ENCODE measurements around the gene WWOX.

DNA sequence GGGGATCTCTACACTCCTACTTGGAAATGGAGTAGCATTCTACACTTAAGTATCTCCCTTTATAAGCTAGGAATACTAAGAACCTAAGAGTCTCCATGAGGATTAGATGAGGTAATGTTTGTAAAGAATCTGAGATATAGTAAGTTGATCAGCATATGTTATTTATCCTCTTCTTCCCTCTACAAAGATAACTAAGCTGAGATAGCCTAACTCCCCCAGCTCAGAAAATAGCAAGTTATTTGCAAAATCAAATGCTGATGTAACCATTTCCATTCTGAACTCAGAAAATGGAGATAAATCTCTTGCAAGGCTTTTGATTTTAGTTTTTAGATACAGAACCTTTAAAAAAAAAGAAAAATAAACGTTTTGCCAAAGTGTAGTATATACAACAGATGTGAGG lies 975.1 kb downstream of the WWOX start:
- TF ChIP-seq POLR2A (IDR thresholded peaks at IDR 0.05; ENCODE audit: low read depth, low read length) (no peak), CTCF (IDR thresholded peaks at IDR 0.05; ENCODE audit: extremely low read depth in 1 of 2, insufficient read depth in 1 of 2, low read depth in 1 of 2, low read length in 2 of 2) (no peak), EZH2 (IDR thresholded peaks at IDR 0.05; ENCODE audit: borderline replicate concordance, low read depth, low read length, severe bottlenecking) (no peak), MAX (IDR thresholded peaks at IDR 0.05; ENCODE audit: insufficient read depth, insufficient read length) (no peak), POLR2AphosphoS5 (IDR thresholded peaks at IDR 0.05; ENCODE audit: insufficient read depth, low read depth, low read length) (no peak)
